GM12801 (cell line): ENCODE results near the gene GHRH.

ENCODE experiments used
- TF ChIP-seq, protein P1 (sequence below): IDR thresholded peaks from one replicate; pipeline ENCODE4 v1.5.1; 2011; ENCODE audit warnings: control low read depth; ENCODE audit not compliant: insufficient read length; ENCODE audit errors: extremely low read depth

Gene GHRH

DNA sequence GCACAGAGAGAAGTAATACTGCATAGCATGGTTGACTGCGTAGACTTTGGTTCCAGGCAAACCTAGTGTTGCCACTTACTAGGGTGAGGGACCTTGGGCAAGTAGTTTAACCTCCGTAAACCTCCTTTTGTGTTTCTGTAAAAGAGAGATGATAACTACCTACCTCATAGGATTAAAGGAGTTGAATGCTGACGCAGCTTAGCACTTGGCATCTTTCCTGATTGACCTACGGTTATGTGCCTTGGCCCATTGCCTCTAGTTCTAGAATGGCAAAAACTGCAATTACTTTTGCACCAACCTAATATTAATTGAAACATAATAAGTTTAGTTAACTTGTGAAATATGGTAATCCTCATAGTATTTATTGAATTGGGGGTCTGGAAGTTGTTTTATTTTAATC, 19.1 kb downstream of the GHRH start:
- TF ChIP-seq, protein P1, sequence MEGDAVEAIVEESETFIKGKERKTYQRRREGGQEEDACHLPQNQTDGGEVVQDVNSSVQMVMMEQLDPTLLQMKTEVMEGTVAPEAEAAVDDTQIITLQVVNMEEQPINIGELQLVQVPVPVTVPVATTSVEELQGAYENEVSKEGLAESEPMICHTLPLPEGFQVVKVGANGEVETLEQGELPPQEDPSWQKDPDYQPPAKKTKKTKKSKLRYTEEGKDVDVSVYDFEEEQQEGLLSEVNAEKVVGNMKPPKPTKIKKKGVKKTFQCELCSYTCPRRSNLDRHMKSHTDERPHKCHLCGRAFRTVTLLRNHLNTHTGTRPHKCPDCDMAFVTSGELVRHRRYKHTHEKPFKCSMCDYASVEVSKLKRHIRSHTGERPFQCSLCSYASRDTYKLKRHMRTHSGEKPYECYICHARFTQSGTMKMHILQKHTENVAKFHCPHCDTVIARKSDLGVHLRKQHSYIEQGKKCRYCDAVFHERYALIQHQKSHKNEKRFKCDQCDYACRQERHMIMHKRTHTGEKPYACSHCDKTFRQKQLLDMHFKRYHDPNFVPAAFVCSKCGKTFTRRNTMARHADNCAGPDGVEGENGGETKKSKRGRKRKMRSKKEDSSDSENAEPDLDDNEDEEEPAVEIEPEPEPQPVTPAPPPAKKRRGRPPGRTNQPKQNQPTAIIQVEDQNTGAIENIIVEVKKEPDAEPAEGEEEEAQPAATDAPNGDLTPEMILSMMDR, result no peak

DNA sequence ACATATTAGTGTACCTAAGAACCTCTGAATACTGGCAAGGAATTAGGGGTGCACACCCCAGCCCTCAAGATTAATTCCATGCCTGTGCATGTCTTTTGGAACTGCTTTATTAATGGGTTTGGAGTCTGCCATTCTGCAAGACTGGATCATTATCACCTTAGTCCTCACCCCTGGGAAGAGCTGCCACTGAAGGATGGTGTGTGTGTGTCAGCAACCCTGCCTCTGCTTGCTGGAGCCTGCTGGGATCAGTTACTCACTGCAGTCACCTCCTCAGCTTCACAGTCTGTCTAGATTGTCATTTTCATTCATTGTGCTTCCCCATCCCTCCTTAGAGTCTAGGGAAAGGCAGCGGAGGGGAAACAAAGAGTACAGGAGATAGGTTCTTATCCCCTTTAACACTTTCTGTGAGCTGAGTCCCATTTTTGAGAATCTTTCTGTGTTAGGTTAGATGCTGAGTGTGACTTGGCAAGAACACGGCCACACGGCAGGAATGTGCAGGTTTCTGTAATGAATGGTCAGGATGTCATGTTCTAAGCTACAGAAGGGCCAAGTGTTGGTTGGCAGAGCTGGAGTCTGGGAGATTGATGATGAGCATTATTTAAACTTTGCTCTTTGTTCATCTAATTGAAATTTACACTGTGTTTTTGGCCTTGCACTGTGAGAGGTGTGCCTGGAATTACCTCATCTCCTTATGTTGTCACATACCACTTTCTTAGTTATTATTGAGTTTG, 21.1 kb downstream of the GHRH start:
- TF ChIP-seq, protein P1, result no peak

DNA sequence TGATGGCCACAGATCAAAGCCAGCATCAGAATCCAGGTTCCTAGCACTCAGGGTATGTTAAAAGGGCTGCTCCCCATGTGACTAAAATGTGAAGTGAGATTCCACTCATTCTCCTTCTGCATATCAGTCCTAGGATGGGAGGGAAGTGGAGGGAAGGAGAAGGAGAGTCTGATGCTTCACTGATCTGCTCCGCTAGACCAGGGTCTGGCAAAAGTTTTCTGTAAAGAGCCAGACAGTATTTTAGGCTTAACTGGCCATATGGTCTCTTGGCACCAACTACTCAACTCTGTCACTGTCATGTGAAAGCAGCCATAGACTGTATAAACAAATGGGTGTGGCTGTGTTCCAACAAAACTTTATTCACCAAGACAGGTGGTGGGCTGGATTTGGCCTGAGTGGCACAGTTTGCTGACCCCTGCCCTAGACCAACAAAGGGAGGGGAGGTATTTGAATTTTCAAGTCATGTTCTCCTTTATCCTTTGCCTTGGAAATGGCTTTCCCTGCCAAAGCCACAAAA, 22.6 kb downstream of the GHRH start:
- TF ChIP-seq, protein P1, result no peak

DNA sequence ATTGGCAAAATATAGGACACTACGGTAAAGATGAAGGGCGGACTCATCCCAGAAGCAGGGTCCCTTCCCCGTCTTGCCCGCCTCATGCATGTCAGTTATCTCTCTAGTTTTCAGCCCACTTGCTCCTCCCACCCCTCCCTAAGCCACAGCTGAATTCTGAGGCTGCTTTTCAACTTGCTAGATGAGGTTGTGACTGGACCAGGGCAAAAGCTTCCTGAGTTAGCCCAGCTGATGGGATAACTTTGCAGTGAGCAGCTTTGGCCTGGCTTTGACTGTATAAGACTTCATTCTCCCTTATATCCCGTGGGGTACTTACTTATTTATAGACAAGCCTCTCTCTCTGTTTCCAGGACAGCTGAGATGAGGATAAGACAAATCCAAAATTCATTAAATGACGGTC, 23.2 kb downstream of the GHRH start:
- TF ChIP-seq, protein P1, result no peak

DNA sequence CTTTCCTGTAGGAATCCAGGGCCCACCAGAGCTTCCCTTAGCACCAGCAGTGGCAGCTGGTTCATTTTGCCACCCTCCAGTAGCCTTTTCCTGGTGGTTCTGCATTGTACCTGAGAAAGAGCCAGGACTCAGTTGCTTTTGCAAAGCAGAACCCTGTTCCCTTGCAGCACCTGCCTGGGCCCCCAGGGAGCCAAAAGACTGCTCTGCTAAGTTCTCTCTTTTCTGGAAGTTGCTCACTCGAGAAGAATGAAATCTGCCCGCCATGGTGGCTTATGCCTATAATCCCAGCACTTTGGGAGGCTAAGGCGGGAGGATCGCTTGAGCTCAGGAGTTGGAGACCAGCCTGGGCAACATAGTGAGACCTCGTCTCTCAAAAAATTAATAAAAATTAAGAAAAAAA, 24.0 kb downstream of the GHRH start:
- TF ChIP-seq, protein P1, result no peak

DNA sequence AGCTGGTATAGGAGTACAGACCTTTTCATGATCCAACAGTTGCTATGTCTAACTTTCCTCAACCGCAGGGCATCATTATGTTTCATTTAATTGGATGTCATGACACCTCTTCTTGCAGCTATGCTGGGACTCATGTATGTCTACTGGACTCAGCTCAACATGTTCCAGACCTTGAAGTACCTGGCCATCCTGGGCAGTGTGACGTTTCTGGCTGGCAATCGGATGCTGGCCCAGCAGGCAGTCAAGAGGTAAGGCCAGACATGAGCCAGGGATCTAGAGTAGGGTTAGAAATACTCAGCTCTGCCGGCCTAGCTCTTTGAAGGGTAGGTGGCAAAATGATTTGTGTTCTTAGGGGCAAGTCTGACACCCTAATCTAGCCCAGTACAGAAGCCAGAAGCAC, 25.2 kb downstream of the GHRH start:
- TF ChIP-seq, protein P1, result no peak

DNA sequence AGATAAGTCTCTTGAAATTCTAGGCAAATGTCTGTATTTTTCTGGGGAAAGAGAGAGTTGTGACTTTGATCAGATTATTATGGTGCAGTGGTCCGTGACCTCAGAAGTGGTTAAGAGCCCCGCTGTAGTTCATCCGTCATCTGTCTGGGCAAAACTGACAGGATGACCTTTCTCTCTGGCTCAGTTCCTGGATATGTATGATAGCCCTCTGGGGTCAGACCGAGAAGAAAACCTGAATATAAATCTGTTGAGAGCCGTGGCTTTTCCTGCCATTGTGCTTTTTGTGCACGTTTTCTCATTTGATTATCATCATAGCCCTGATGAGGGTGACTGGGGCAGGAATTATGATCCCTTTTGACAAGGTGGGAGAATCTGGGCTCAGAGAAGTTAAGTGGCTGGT, 26.5 kb downstream of the GHRH start:
- TF ChIP-seq, protein P1, result no peak
